NCI-H2171 treated with DMSO at 0.1 percent for 48 hours (cell line): ENCODE results near the gene ABCF3.

Experiments used
- DNase-seq: peaks from one replicate; lab custom pipeline; 2025; lab: John Stamatoyannopoulos, UW

The ABCF3 gene

GRCh38 chr3:184168363-184169120 is 17.5 kb upstream of the ABCF3 start:
- DNase-seq = no peak

- no peak for DNase-seq
These were observed 15.8 kb upstream of the ABCF3 start for GRCh38 chr3:184169896-184170875.

- no peak for DNase-seq
These were observed 14.4 kb upstream of the ABCF3 start for GRCh38 chr3:184171562-184171961.

GRCh38 chr3:184172681-184173373 is 13.2 kb upstream of the ABCF3 start:
- no peak for DNase-seq

- no peak for DNase-seq
These were observed 12.7 kb upstream of the ABCF3 start for GRCh38 chr3:184173374-184173722.

GRCh38 chr3:184174284-184174645 is 11.7 kb upstream of the ABCF3 start:
- DNase-seq = no peak

- DNase-seq = peak; percentile 99
These were observed 11.1 kb upstream of the ABCF3 start, which contains the start of gene AP2M1 for GRCh38 chr3:184174646-184175492. TSS of gene AP2M1 (plus strand) at chr3:184174855. CDS start at chr3:184176994, 2,139 bp downstream.

- DNase-seq = no peak
These were observed 10.5 kb upstream of the ABCF3 start for GRCh38 chr3:184175506-184175905.

- DNase-seq = no peak
These were observed 10.0 kb upstream of the ABCF3 start for GRCh38 chr3:184175981-184176376.

GRCh38 chr3:184176377-184177330 is 9.3 kb upstream of the ABCF3 start:
- no peak for DNase-seq

GRCh38 chr3:184177331-184177731 is 8.7 kb upstream of the ABCF3 start:
- DNase-seq = no peak

GRCh38 chr3:184177767-184178306 is 8.2 kb upstream of the ABCF3 start:
- no peak for DNase-seq

- no peak for DNase-seq
These were observed 7.4 kb upstream of the ABCF3 start for GRCh38 chr3:184178521-184179138.

- no peak for DNase-seq
These were observed 5.8 kb upstream of the ABCF3 start for GRCh38 chr3:184180165-184180564.

- DNase-seq = no peak
These were observed 4.4 kb upstream of the ABCF3 start for GRCh38 chr3:184181596-184181995.

- no peak for DNase-seq
These were observed 2.3 kb upstream of the ABCF3 start for GRCh38 chr3:184183679-184184078.

GRCh38 chr3:184184546-184185230 is 1.3 kb upstream of the ABCF3 start:
- DNase-seq = no peak

GRCh38 chr3:184185461-184186183 is 377 bp upstream of the ABCF3 start:
- peak; percentile 99 for DNase-seq

- DNase-seq = no peak
These were observed 856 bp downstream of the ABCF3 start for GRCh38 chr3:184186902-184187207.
